Liver (tissue), 9 donors: ENCODE results near the gene TM9SF3. TPM values are rescaled to one million over a fixed set of nuclear protein-coding genes. Genes with fewer than 3 reads are reported as not detected.

Source experiments
- DNase-seq: peaks from one replicate; pipeline ENCODE4 v3.0.0-alpha.2; 2017; ENCODE audit warnings: low spot score
- H3K27ac ChIP-seq, 2 donors: one replicate each; pipeline ENCODE4 v1.7.0; 2013; ENCODE audit warnings: inconsistent platforms in 2 of 2, low read length in 2 of 2, control low read depth in 1 of 2, low read depth in 1 of 2, mild to moderate bottlenecking in 1 of 2
- H3K27me3 ChIP-seq, 4 donors: one replicate each; pipeline versions ENCODE4 v1.6.1 to v1.7.0; 2013; ENCODE audit warnings: low read length in 3 of 4, inconsistent platforms in 1 of 4, mild to moderate bottlenecking in 1 of 4, moderate library complexity in 1 of 4; ENCODE audit not compliant: control insufficient read depth in 4 of 4, insufficient read depth in 4 of 4
- H3K36me3 ChIP-seq, 4 donors: one replicate each; pipeline versions ENCODE4 v1.6.1 to v1.7.0; 2013; ENCODE audit warnings: low read length in 3 of 4, mild to moderate bottlenecking in 3 of 4, low read depth in 1 of 4, moderate library complexity in 1 of 4; ENCODE audit not compliant: control insufficient read depth in 4 of 4, insufficient read depth in 3 of 4
- H3K4me1 ChIP-seq, 4 donors: one replicate each; pipeline versions ENCODE4 v1.6.1 to v1.7.0; 2013; ENCODE audit warnings: low read length in 3 of 4, mild to moderate bottlenecking in 3 of 4, moderate library complexity in 1 of 4; ENCODE audit not compliant: control insufficient read depth in 4 of 4, insufficient read depth in 4 of 4
- H3K4me3 ChIP-seq, 3 donors: one replicate each; pipeline versions ENCODE4 v1.6.1 to v1.7.0; 2013; ENCODE audit warnings: low read length in 3 of 3, control low read depth in 1 of 3, low read depth in 1 of 3, mild to moderate bottlenecking in 1 of 3
- H3K9ac ChIP-seq, 2 donors: one replicate each; pipeline ENCODE4 v1.7.0; 2013; ENCODE audit warnings: low read length in 2 of 2, mild to moderate bottlenecking in 2 of 2, moderate library complexity in 2 of 2, control low read depth in 1 of 2, low read depth in 1 of 2
- H3K9me3 ChIP-seq, 4 donors: one replicate each; pipeline versions ENCODE4 v1.6.1 to v1.7.0; 2013; ENCODE audit warnings: low read length in 3 of 4; ENCODE audit not compliant: control insufficient read depth in 4 of 4
- ATF3 ChIP-seq: IDR thresholded peaks from 2 replicates; pipeline ENCODE4 v1.6.1; 2016; ENCODE audit warnings: antibody characterized with exemption
- CTCF ChIP-seq: fragments of 150-350 bp; IDR thresholded peaks from 2 replicates; pipeline ENCODE4 v1.5.1; 2017; ENCODE audit warnings: improper control_type of control experiment, low read depth, low read length; ENCODE audit not compliant: missing input control
- EGR1 ChIP-seq, 2 donors: IDR thresholded peaks; 2 replicates each; pipeline ENCODE4 v1.6.1; 2016 to 2018; ENCODE audit warnings: antibody characterized with exemption in 2 of 2, low read depth in 2 of 2
- FOXA1 ChIP-seq: IDR thresholded peaks from 2 replicates; pipeline ENCODE4 v1.6.1; 2016; ENCODE audit warnings: antibody characterized with exemption
- FOXA2 ChIP-seq: IDR thresholded peaks from 2 replicates; pipeline ENCODE4 v1.6.1; 2016; ENCODE audit warnings: antibody characterized with exemption
- GABPA ChIP-seq, 2 donors: IDR thresholded peaks in 1 of 2; conservative IDR thresholded peaks in 1 of 2; 2 replicates each; pipeline ENCODE4 v1.6.1; 2016; ENCODE audit warnings: antibody characterized with exemption in 2 of 2, mild to moderate bottlenecking in 1 of 2, moderate library complexity in 1 of 2
- HNF4A ChIP-seq, 2 donors: conservative IDR thresholded peaks; 2 replicates each; pipeline ENCODE4 v1.6.1; 2016; ENCODE audit warnings: antibody characterized with exemption in 2 of 2, mild to moderate bottlenecking in 2 of 2
- HNF4G ChIP-seq: IDR thresholded peaks from 2 replicates; pipeline ENCODE4 v1.6.1; 2016; ENCODE audit warnings: antibody characterized with exemption
- JUND ChIP-seq, 2 donors: IDR thresholded peaks; 2 replicates each; pipeline ENCODE4 v1.6.1; 2016; ENCODE audit warnings: antibody characterized with exemption in 2 of 2
- NR2F2 ChIP-seq: IDR thresholded peaks from 2 replicates; pipeline ENCODE4 v1.6.1; 2016; ENCODE audit warnings: antibody characterized with exemption
- RAD21 ChIP-seq, 2 donors: IDR thresholded peaks; 2 replicates each; pipeline ENCODE4 v1.6.1; 2016; ENCODE audit warnings: antibody characterized with exemption in 2 of 2, mild to moderate bottlenecking in 2 of 2
- REST ChIP-seq: IDR thresholded peaks from 2 replicates; pipeline ENCODE4 v1.6.1; 2016; ENCODE audit warnings: antibody characterized with exemption, mild to moderate bottlenecking
- RXRA ChIP-seq, 2 donors: IDR thresholded peaks; 2 replicates each; pipeline ENCODE4 v1.6.1; 2017 to 2018; ENCODE audit warnings: antibody characterized with exemption in 2 of 2, mild to moderate bottlenecking in 1 of 2
- ZBTB33 ChIP-seq: IDR thresholded peaks from 2 replicates; pipeline ENCODE4 v1.6.1; 2016; ENCODE audit warnings: antibody characterized with exemption
- WGBS: extraction: QIAGEN DNeasy Blood & Tissue Kit; methylation state at CpG from one replicate; pipeline ENCODE4 v1.1.7; 2013; 5-methylcytosine and 5-hydroxymethylcytosine counted together
- polyA plus RNA-seq, 2 donors: library from polyadenylated mRNA; stranded (reverse) in 1 of 2; unstranded in 1 of 2; fragments of 200-250 nt in 1 of 2; fragments of >200 nt in 1 of 2; fragmentation: Nextera tagmentation in 1 of 2; extraction: Ambion mirVana in 1 of 2; gene quantifications; one replicate each; pipeline versions ENCODE4 v1.2.1 to v1.2.3, GENCODE V29; 2013 to 2015
- total RNA-seq, 2 donors: library from RNA; depleted of rRNA; stranded (reverse); fragments of >200 nt; gene quantifications; one replicate each; pipeline ENCODE4 v1.2.3, GENCODE V29; 2014
- donor health status: healthy.
- donor health status: healthy.
- donor health status: healthy.
- donor health status: healthy.
- donor health status: healthy.

TM9SF3 gene
- total and polyA plus RNA-seq, 4 donors, result 20.5 to 115 (median 55.4) TPM

GRCh38 chr10:96496281-96496925 is 90.4 kb downstream of the TM9SF3 start:
- TF ChIP-seq FOXA2 (no peak), REST (peak; percentile 98), HNF4G (no peak)
- Histone ChIP-seq H3K9ac (no peak overlapping the region), H3K36me3 (no peaks in the 10 kb centered on the region), H3K4me1 (no peaks in the 10 kb centered on the region), H3K4me3 (no peak overlapping the region), H3K9me3 (no peaks in the 10 kb centered on the region), H3K27me3 (no peaks in the 10 kb centered on the region), H3K27ac (no peak overlapping the region)
- DNase-seq, result peak; percentile 38
- 53% methylated on average over 6 of the region's 6 CpGs for WGBS

- H3K9me3 ChIP-seq, result no peaks in the 10 kb centered on the region
- H3K36me3 ChIP-seq, result no peaks in the 10 kb centered on the region
- H3K27me3 ChIP-seq, result no peaks in the 10 kb centered on the region
- no peak overlapping the region for H3K9ac ChIP-seq
- no peak for DNase-seq
- 92% methylated on average over 6 of the region's 6 CpGs for WGBS
- no peak overlapping the region for H3K27ac ChIP-seq
- H3K4me3 ChIP-seq, result no peak overlapping the region
- H3K4me1 ChIP-seq, result no peaks in the 10 kb centered on the region
- TF ChIP-seq GABPA (IDR thresholded peaks at IDR 0.05 in 1 of 2, conservative IDR thresholded peaks at IDR 0.05 in 1 of 2), result no peak
- TF ChIP-seq RXRA (IDR thresholded peaks at IDR 0.05), result no peak
- TF ChIP-seq RAD21 (IDR thresholded peaks at IDR 0.05), result no peak
- TF ChIP-seq EGR1 (IDR thresholded peaks at IDR 0.05; ENCODE audit: low read depth in 2 of 2), result no peak
- TF ChIP-seq NR2F2, result no peak
- no peak for TF ChIP-seq ATF3
- TF ChIP-seq JUND (IDR thresholded peaks at IDR 0.05), result no peak
- TF ChIP-seq HNF4A (conservative IDR thresholded peaks at IDR 0.05), result no peak
- TF ChIP-seq FOXA1, result no peak
- no peak for TF ChIP-seq REST
- no peak for TF ChIP-seq ZBTB33
- no peak for TF ChIP-seq CTCF
Measured at GRCh38 chr10:96495544-96495943, 91.3 kb downstream of the TM9SF3 start.
